Fibroblast of lung (primary cell): ENCODE data around the gene TMEM242.

Source experiments
- EZH2 ChIP-seq: IDR thresholded peaks from 2 replicates; pipeline ENCODE4 v1.5.1; 2012; ENCODE audit warnings: low read length, control low read depth, mild to moderate bottlenecking; ENCODE audit errors: missing control alignments
- TF ChIP-seq, protein P1 (sequence below), 2 donors: IDR thresholded peaks in 1 of 2; conservative IDR thresholded peaks in 1 of 2; 1 replicate in 1 of 2; 2 replicates in 1 of 2; pipeline ENCODE4 v1.5.1; 2011 to 2012; ENCODE audit warnings: low read length in 2 of 2, control low read depth in 1 of 2, inconsistent platforms in 1 of 2, low read depth in 1 of 2, mild to moderate bottlenecking in 1 of 2

DNA sequence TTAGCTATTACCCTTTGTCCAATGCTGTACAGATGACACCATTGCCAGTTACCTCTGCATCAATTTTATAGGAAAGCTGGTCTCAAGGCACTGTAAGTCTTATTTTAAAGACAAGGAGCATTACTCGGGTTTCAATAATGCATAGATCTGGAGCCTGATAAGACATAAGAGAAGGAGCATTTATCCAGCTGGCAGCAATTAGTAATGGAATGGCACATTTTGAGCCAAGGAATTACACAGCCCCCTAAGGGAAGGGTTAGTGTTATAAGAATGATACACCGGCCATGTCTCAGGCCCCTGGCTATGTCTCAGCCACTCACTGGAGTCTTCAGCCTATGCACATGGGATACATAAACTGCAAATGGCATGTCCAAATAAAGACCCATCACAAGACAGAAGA, 23.1 kb upstream of the TMEM242 start:
- TF ChIP-seq, protein P1, sequence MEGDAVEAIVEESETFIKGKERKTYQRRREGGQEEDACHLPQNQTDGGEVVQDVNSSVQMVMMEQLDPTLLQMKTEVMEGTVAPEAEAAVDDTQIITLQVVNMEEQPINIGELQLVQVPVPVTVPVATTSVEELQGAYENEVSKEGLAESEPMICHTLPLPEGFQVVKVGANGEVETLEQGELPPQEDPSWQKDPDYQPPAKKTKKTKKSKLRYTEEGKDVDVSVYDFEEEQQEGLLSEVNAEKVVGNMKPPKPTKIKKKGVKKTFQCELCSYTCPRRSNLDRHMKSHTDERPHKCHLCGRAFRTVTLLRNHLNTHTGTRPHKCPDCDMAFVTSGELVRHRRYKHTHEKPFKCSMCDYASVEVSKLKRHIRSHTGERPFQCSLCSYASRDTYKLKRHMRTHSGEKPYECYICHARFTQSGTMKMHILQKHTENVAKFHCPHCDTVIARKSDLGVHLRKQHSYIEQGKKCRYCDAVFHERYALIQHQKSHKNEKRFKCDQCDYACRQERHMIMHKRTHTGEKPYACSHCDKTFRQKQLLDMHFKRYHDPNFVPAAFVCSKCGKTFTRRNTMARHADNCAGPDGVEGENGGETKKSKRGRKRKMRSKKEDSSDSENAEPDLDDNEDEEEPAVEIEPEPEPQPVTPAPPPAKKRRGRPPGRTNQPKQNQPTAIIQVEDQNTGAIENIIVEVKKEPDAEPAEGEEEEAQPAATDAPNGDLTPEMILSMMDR (conservative IDR thresholded peaks at IDR 0.05 in 1 of 2, IDR thresholded peaks at IDR 0.05 in 1 of 2; ENCODE audit: low read depth in 1 of 2, low read length in 2 of 2), result no peak
- TF ChIP-seq EZH2, result no peak
